SK-N-MC (cell line): ENCODE measurements around the gene VIPR2.

Source experiments
- DNase-seq: peaks from one replicate; pipeline ENCODE4 v3.0.0-alpha.2; 2011; ENCODE audit warnings: low read depth, low spot score
- H3K27ac ChIP-seq: fragments of 200-600 bp; sonication (generic); 2 replicates; pipeline ENCODE4 v1.5.1; 2016; ENCODE audit warnings: mixed run types
- H3K36me3 ChIP-seq: fragments of 200-600 bp; sonication (generic); 2 replicates; pipeline ENCODE4 v1.6.1; 2017; ENCODE audit warnings: antibody characterized with exemption, low read length, mixed read lengths; ENCODE audit not compliant: insufficient read depth
- H3K4me3 ChIP-seq: fragments of 200-600 bp; sonication (generic); 2 replicates; pipeline ENCODE4 v1.5.1; 2016
- H3K9ac ChIP-seq: fragments of 200-600 bp; sonication (generic); 2 replicates; pipeline ENCODE4 v1.8.0; 2017; ENCODE audit warnings: mixed run types, mixed read lengths; ENCODE audit not compliant: insufficient read length
- H3K9me3 ChIP-seq: fragments of 200-600 bp; sonication (generic); 2 replicates; pipeline ENCODE4 v1.6.1; 2017; ENCODE audit warnings: low read depth, mild to moderate bottlenecking, antibody characterized with exemption, low read length, moderate library complexity, mixed read lengths
- EZH2 ChIP-seq: fragments of 200-600 bp; sonication (generic); IDR thresholded peaks from one replicate; pipeline ENCODE4 v1.6.1; 2017; ENCODE audit warnings: antibody characterized with exemption
- FOXP2 ChIP-seq: optimal IDR thresholded peaks from 2 replicates; pipeline ENCODE3; 2011; ENCODE audit warnings: mild to moderate bottlenecking, moderate library complexity; ENCODE audit not compliant: insufficient read depth; ENCODE audit errors: extremely low read length, control extremely low read depth
- POLR2AphosphoS5 ChIP-seq: IDR thresholded peaks from 2 replicates; pipeline ENCODE4 v1.6.1; 2012; ENCODE audit warnings: mild to moderate bottlenecking, low read depth, low read length, borderline replicate concordance

VIPR2 gene

GRCh38 chr7:159050704-159051103 is 94.0 kb downstream of the VIPR2 start:
- H3K27ac ChIP-seq, result no peak overlapping the region
- TF ChIP-seq EZH2 (no peak), FOXP2 (no peak), POLR2AphosphoS5 (no peak)
- no peak overlapping the region for H3K4me3 ChIP-seq
- no peaks in the 10 kb centered on the region for H3K36me3 ChIP-seq
- H3K9ac ChIP-seq, result no peak overlapping the region
- DNase-seq, result no peak
- H3K9me3 ChIP-seq, result no peaks in the 10 kb centered on the region

- DNase-seq, result no peak
- H3K9me3 ChIP-seq, result no peaks in the 10 kb centered on the region
- H3K9ac ChIP-seq, result no peak overlapping the region
- TF ChIP-seq EZH2, result no peak
- TF ChIP-seq FOXP2, result no peak
- no peak for TF ChIP-seq POLR2AphosphoS5
- no peaks in the 10 kb centered on the region for H3K36me3 ChIP-seq
- no peak overlapping the region for H3K27ac ChIP-seq
- H3K4me3 ChIP-seq, result no peak overlapping the region
Observed at GRCh38 chr7:159049266-159050025, 95.2 kb downstream of the VIPR2 start.

- no peak for DNase-seq
- no peak overlapping the region for H3K9ac ChIP-seq
- H3K36me3 ChIP-seq, result no peaks in the 10 kb centered on the region
- no peak overlapping the region for H3K4me3 ChIP-seq
- H3K27ac ChIP-seq, result no peak overlapping the region
- H3K9me3 ChIP-seq, result no peaks in the 10 kb centered on the region
- TF ChIP-seq POLR2AphosphoS5, result no peak
- TF ChIP-seq EZH2, result no peak
- no peak for TF ChIP-seq FOXP2
Observed at GRCh38 chr7:159048656-159049055, 96.0 kb downstream of the VIPR2 start.

GRCh38 chr7:159047536-159047935 is 97.1 kb downstream of the VIPR2 start:
- no peak overlapping the region for H3K4me3 ChIP-seq
- H3K9me3 ChIP-seq, result no peaks in the 10 kb centered on the region
- H3K36me3 ChIP-seq, result no peaks in the 10 kb centered on the region
- H3K9ac ChIP-seq, result no peak overlapping the region
- TF ChIP-seq POLR2AphosphoS5, result no peak
- TF ChIP-seq EZH2, result no peak
- TF ChIP-seq FOXP2, result no peak
- no peak for DNase-seq
- no peak overlapping the region for H3K27ac ChIP-seq

DNA sequence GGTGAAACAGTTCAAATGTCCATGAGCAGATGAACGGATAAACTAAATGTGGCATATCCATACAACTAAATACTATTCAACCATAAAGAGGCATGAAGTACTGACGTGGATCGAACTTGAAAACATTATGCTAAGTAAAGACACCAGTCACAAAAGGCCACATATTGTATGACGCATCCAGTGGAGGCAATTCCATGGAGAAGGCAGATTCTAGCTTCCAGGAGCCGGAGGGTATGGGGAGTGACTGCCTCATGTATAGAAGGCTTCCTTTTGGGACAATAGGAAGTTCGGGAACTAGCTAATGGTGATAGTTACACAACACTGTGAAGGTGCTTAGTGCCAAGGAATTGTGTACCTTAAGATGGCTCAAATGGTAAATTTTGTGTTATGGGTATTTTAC is 98.4 kb downstream of the VIPR2 start:
- DNase-seq, result no peak

DNA sequence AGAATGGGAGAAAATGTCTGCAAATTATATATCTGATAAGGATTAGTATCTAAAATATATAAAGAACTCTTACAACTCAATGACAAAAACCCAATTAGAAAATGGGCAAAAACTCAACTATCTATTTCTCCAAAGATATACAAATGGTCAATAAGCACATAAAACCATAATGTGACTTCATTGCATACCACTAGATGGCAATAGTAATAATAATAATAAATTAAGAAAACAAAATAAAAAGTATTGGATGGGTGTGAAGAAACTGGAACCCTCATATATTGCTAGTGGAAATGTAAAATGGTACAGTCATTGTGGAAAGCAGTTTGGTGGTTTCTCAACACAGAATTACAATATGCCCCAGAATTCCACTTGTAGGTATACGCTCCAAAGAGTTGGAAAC is 98.8 kb downstream of the VIPR2 start:
- Histone ChIP-seq H3K4me3 (no peak overlapping the region), H3K27ac (no peak overlapping the region), H3K9ac (no peak overlapping the region), H3K9me3 (no peaks in the 10 kb centered on the region), H3K36me3 (no peaks in the 10 kb centered on the region)
- TF ChIP-seq FOXP2 (no peak), POLR2AphosphoS5 (no peak), EZH2 (no peak)
- no peak for DNase-seq

More for the DNA sequence above, 98.4 kb downstream of the VIPR2 start:
- H3K9ac ChIP-seq, result no peak overlapping the region
- TF ChIP-seq POLR2AphosphoS5 (no peak), EZH2 (no peak)
- H3K4me3 ChIP-seq, result no peak overlapping the region
- no peaks in the 10 kb centered on the region for H3K9me3 ChIP-seq
- no peaks in the 10 kb centered on the region for H3K36me3 ChIP-seq
- no peak overlapping the region for H3K27ac ChIP-seq

DNA sequence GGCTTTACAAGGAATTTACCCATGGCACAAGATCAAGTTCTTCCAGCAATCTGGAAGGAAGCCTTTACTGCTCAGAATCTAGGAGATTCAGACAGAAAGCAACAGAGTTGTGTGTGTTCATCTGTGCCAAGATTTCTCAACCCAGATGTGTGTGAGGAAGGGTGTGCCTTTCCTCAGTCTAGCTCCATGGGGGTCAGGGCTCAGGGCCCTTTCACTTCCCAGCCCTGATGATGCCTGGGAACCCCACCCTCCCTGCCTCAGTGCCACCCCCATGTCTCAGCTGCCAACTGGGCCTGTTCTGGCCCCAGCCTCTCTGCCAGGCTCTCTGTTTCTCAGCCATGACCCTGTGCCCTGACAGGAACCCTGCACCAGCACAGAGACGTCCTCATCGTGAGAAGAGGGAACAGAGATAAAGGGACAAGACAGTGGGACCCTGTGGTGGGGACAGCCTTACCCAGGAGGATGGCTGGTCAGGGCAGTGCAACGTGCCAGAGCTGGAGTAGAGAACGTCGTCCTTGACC is 102.0 kb downstream of the VIPR2 start:
- Histone ChIP-seq H3K36me3 (no peaks in the 10 kb centered on the region), H3K27ac (no peak overlapping the region), H3K4me3 (no peak overlapping the region), H3K9me3 (no peaks in the 10 kb centered on the region), H3K9ac (no peak overlapping the region)
- no peak for DNase-seq
- TF ChIP-seq EZH2 (no peak), FOXP2 (no peak), POLR2AphosphoS5 (no peak)

DNA sequence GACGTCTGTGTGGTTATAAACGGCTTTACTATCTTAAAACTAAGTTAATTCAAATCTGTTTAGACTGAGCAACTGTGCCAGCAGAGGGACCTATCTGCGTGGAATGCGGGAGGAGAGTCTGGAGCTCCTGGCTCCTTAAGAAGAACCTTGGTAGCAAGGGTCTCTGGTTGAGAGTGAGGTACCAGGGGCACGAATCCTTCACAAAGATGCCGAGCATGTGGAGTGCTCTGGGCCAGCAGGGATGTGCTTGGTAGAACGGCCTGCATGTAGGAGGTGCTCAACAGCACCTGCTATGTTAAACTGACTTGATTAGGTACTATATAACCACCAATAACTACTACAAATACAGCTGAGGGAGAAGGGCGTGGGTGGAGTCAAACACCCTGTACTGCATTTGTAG is 102.6 kb downstream of the VIPR2 start:
- no peaks in the 10 kb centered on the region for H3K9me3 ChIP-seq
- H3K9ac ChIP-seq, result no peak overlapping the region
- H3K36me3 ChIP-seq, result no peaks in the 10 kb centered on the region
- H3K4me3 ChIP-seq, result no peak overlapping the region
- no peak overlapping the region for H3K27ac ChIP-seq
- no peak for TF ChIP-seq FOXP2
- no peak for TF ChIP-seq POLR2AphosphoS5
- no peak for TF ChIP-seq EZH2
- no peak for DNase-seq

- Histone ChIP-seq H3K27ac (no peak overlapping the region), H3K9ac (no peak overlapping the region), H3K36me3 (no peaks in the 10 kb centered on the region), H3K4me3 (no peak overlapping the region), H3K9me3 (no peaks in the 10 kb centered on the region)
- TF ChIP-seq POLR2AphosphoS5 (no peak), EZH2 (no peak), FOXP2 (no peak)
- no peak for DNase-seq
Observed at GRCh38 chr7:159040912-159041711, 103.6 kb downstream of the VIPR2 start.
